ENCODE results near the gene SMPD1.
A peak's percentile ranks its signal among the peaks of the same experiment; 100 is the strongest.
"Not testable (repeated sequence)": the region's sequence is repeated elsewhere in the genome, so short reads cannot be mapped to it uniquely, and the experiment has no call there.

Gene SMPD1

DNA sequence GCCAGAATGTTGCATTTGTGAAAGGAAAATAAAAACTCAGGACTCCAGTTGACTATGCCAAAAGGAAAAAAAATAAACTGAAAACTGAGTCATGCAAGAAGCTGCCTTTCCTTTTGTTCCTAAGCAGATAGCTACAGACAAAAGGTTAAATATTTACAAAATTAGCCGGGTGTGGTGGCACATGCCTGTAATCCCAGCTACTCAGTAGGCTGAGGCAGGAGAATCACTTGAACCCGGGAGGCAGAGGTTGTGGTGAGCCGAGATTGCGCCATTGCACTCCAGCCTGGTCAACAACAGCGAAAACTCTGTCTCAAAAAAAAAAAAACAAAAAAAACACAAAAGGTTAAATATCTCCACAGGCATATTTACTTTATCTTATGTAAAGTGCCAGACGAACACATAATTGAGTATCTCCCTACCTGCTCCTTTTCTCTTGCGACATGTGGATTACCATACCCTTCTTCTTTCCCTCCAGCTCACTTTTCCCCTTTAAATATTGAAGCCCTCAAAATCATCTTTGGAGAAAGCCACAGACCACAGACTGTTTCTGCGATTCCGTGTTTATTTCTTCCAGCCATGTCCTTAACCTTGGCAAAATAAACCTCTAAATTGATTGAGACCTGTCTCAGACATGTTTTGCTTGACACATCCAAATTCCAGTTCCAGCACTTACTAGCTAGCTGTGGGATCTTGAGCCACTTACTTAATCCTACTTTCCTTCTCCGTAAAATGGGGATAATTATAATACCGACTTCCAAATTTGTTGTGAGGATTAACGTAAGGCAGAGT lies 2.3 kb upstream of the SMPD1 start:
- DNase-seq (ENCODE audit: low read depth in 2 of 2, low spot score in 1 of 2): no peak

DNA sequence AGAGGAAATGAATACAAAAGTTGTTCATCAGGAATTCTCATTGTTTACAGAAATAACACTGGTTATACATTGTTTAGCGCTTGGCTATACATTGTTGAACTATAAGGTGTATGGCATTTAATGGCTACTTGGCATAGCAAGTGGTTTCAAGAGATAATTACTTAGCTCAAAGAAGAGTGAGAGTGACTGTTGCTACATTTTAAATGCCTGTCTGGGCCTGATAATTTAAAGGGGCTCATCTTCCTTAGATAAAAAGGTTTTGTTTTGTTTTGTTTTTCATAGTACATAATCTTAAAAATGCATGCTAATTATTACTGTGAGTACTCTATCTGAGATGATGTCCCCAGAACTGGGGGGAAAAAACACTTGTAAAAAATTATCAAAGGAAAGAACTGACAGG lies 1.5 kb upstream of the SMPD1 start:
- no peak for DNase-seq (ENCODE audit: low read depth in 2 of 2, low spot score in 1 of 2)

DNA sequence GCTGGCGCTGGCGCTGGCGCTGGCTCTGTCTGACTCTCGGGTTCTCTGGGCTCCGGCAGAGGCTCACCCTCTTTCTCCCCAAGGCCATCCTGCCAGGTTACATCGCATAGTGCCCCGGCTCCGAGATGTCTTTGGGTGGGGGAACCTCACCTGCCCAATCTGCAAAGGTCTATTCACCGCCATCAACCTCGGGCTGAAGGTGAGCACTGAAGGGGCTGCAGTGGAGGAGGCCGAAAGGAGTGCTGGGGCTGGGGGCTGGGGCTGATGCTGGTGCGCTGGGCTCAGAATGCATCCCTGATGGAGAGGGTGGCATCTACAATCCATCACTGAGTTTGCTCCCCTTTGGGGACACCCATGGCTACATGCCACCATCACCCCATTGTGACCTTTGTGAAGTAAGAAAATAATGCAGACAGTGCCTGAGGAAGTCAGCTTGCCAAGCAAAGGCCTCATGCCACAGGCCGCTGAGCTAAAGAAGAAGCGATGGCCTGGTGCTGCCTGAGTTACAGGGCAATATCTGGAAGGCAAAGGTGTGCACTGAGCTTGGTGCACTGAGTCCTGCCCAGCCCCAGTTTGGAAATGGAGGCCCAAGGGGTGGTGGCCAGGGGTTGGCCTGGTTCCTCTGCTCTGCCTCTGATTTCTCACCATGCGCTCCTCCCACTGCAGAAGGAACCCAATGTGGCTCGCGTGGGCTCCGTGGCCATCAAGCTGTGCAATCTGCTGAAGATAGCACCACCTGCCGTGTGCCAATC lies 620 bp downstream of the SMPD1 start:
- DNase-seq (ENCODE audit: low read depth in 2 of 2, low spot score in 1 of 2): no peak

DNA sequence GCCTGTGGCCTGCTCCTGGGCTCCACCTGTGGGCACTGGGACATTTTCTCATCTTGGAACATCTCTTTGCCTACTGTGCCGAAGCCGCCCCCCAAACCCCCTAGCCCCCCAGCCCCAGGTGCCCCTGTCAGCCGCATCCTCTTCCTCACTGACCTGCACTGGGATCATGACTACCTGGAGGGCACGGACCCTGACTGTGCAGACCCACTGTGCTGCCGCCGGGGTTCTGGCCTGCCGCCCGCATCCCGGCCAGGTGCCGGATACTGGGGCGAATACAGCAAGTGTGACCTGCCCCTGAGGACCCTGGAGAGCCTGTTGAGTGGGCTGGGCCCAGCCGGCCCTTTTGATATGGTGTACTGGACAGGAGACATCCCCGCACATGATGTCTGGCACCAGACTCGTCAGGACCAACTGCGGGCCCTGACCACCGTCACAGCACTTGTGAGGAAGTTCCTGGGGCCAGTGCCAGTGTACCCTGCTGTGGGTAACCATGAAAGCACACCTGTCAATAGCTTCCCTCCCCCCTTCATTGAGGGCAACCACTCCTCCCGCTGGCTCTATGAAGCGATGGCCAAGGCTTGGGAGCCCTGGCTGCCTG lies 1.4 kb downstream of the SMPD1 start:
- DNase-seq (ENCODE audit: low read depth in 2 of 2, low spot score in 1 of 2): no peak

DNA sequence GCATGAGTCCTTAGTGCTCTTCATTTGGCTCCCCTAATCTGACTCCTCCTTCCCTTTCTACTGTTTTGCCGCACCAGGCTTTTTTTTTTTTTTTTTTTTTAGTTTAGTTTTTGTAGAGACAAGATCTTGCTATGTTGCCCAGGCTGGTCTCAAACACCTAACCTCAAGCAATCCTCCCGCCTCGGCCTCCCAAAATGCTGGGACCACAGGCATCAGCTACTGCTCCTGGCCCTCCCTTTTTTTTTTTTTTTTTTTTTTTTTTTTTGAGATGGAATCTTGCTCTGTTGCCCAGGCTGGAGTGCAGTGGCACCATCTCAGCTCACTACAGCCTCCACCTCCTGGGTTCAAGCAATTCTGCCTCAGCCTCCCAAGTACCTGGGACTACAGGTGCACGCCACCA lies 2.0 kb downstream of the SMPD1 start:
- DNase-seq (ENCODE audit: low read depth in 2 of 2, low spot score in 1 of 2): not testable (repeated sequence)

DNA sequence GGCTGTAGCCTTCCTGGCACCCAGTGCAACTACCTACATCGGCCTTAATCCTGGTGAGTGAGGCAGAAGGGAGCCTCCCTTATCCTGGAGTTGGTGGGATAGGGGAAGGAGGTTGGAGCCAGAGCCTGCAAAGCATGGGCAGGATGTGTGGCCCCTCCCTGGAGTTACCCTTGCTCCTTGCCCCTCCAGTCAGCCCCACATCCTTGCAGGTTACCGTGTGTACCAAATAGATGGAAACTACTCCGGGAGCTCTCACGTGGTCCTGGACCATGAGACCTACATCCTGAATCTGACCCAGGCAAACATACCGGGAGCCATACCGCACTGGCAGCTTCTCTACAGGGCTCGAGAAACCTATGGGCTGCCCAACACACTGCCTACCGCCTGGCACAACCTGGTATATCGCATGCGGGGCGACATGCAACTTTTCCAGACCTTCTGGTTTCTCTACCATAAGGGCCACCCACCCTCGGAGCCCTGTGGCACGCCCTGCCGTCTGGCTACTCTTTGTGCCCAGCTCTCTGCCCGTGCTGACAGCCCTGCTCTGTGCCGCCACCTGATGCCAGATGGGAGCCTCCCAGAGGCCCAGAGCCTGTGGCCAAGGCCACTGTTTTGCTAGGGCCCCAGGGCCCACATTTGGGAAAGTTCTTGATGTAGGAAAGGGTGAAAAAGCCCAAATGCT lies 3.9 kb downstream of the SMPD1 start:
- DNase-seq (ENCODE audit: low read depth in 2 of 2, low spot score in 1 of 2): no peak

DNA sequence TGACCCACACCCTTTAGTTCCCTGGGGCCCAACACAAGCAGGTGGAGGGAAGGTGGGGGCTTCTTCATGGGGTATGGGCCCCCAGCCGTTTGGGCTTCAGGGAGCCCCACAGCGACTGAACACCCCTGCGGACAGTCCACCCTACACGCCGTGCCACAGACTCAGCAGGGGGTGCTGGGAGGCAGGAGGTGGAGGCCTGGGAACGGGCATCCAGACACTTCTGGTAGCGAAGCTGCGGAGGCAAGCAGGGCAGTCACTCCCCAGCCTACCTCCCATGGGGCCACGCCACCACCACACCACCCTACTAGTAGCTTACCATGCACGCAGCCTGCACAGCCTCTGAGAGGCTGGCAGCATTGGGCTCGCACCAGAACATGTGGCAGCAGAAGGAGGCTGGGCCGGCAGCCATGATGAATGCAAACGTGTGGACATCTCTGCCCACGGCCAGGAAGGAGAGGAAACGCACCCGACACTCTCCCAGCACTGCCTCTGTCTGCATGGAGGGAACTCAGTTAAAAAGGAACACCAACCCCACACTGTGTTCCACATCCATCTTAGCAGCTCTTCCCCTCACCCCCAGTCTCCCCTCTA lies 5.3 kb downstream of the SMPD1 start:
- no peak for DNase-seq (ENCODE audit: low read depth in 2 of 2, low spot score in 1 of 2)

DNA sequence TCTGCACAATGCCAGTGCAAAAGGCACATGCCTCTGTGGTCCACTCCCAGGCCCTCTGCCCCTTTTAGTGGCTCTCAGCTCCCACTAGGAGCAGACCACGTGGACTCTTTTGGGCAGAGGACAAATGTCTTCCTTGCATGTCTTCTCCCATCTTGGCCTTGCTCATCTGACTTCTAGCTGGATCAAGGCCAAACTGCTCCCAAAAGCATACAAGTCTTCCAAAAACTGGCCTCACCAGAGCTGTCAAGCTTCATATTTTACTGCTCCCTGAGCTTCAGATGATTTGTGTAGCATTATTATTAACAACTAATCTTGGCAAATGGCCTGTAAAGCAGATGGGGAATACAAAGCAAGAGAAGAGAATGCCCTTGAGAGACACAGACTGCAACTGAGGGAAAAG lies 6.9 kb downstream of the SMPD1 start:
- DNase-seq (ENCODE audit: low read depth in 2 of 2, low spot score in 1 of 2): no peak

DNA sequence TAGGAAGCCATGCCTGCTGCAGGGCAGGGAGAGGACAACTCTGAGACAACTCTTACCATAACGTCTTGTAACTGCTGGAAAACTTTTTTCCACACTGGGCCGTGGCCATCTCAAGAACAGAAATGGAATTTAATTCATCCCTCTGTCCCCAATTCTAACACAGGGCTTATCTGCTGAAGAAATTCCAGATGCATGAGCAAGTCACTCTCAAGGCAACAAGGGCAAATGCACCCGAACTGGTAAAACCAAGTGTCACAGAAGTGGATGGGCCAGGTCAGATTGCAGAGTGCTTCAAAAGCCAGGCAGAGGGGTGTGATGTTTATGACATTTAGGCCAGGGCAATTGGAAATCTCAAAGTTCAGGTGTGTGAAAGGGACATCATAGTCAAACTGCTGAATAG lies 7.4 kb downstream of the SMPD1 start:
- no peak for DNase-seq (ENCODE audit: low read depth in 2 of 2, low spot score in 1 of 2)

DNA sequence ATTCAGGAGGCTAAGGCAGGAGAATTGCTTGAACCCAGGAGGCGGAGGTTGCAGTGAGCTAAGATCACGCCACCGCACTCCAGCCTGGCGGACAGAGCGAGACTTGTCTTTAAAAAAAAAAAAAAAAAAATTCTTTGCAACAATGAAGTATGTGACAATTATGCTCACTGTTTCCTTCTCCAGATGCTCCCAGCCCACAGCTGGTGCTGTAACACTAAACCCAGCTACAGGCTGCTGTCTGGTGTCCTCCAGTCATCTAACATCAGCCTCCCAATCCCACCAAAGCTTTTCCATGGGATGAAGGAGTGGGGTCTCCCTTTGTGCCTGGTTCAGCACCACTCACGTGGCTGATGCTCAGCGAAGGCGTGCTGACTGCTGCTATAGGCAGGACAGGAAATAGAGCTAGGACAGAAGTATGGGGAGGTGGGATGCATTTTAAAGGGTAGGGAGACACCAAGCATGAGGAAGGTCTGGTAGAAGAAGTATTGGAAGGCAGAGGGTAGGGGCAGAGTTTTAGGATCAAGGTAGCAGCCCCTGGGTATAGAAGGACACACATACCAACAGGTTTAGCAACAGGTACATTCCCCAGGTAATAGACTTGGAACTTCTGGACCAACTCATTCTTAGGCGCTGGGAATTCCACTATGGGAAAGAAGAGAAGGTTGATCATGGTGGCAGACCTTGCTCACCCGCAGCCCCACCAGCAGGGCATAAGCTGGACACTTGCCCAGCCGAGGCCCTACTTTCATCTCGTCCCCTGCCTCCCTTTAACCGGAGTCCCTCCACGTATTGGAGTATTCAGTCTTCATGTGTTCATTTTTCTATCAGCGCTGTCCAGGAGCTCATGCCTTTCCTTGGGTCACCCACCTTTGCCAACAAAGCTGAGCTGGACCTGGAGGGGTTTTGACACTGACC lies 10.4 kb downstream of the SMPD1 start:
- DNase-seq (ENCODE audit: low read depth in 2 of 2, low spot score in 1 of 2): no peak

DNA sequence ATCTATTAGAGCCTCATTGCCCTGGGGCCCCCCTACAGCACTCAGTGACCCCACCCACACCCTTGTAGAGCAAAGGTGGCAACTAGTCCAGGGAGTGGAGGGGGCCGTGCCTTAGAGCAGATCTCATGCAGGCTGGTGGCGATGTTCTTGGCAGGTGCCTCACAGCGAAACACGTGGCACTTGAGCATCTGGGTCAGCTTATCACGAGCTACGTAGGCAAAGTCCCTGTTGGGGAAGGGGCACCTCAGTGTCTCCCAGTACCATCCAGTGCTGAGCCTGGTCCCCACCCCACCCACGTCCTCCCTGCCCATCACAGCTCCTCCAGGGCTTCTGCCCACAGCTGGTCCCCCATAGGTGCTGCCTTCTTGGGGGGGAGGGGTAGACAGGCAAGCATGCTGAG lies 11.2 kb downstream of the SMPD1 start:
- no peak for DNase-seq (ENCODE audit: low read depth in 2 of 2, low spot score in 1 of 2)

DNA sequence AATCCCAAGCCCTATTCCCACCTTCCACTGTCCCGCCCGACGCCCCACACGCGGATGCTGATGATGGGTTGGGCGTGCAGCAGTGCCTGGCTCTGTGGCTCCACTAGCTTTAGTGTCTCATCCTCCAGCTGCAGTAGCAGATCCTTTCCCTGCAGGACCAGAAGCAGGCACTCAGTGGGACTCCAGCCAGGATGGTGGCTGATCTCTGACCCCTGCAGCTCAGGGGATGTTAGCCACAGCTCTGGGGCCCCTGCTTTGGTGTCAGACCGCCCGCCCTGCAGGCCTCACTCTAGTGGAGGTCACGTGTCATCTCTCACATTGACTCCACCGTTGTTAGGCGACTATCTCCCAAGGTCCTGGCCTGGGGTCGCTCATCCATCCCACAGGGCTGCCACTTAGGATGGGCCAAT lies 11.8 kb downstream of the SMPD1 start:
- no peak for DNase-seq (ENCODE audit: low read depth in 2 of 2, low spot score in 1 of 2)

DNA sequence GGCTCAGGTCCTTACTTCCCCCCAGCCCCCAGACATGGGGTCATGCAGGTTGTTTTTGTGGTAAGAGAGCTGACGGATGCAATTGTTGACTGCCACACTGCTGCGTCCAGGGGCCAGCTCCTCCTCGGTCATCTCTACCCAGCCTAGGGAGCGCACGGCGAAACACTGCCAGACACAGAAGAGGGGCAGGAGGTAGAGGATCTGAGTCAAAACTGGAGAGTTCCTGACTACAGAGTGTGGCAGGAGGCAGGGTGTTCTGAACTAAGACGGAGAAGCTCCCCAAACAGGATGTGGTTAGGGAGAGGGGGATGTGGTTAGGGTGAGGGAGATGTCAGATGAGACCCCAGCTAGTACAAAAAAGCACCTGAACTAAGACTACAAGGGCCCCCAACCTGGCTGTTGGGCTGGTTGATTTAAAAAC lies 12.3 kb downstream of the SMPD1 start:
- DNase-seq (ENCODE audit: low read depth in 2 of 2, low spot score in 1 of 2): peak in 1 of 2 donors; percentile 33

DNA sequence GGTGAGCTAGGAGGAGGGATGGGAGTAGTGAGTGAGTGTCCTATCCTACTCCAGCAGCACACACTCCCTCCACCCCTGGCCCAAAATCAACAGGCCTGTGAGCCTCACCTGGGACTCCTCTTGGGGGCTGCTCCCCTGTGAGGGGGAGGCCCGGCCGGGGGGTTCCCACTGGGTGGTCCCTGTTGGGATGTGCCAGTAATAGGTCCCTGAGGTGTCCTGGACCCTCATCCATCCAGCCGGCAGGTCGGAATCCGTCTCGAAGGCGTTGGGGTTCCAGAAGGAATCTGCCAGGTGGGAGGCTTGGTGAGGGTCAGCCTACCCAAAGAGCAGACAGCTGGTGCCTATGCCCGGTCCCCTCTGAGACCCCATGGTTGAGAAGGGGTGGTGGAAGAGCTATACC lies 13.3 kb downstream of the SMPD1 start:
- no peak for DNase-seq (ENCODE audit: low read depth in 2 of 2, low spot score in 1 of 2)

DNA sequence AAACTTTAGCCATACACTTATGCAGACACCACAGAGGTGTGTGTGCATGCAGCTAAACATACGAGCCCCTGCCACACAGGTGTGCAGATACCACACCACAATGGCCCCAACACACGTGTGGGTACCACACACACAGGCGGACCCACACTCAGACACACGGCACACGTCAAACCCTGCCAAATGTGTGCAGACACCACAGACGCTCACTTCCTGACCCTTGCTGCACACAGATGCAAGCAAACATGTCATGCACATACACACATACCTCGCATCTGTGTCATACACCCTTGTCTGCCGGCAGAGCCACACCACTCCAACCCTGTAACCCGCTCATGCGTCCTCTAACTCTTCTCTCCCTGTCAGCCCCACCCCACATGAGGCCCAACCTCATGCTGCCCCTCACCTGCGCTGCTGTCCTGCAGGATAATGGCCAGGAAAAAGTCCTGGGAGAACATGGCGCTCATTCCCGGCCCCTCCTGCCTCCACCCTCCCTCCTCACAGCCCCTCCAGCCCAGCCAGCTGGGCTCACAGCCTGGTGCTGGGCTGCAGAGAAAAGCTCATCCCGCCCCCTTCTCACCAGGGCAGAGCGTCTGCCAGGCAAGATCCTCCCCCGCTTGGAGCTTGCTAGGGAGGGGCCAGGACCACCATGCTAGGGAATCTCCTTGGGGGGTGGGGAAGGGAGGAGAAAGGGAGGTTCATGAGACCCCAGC lies 14.2 kb downstream of the SMPD1 start:
- no peak for DNase-seq (ENCODE audit: low read depth in 2 of 2, low spot score in 1 of 2)

DNA sequence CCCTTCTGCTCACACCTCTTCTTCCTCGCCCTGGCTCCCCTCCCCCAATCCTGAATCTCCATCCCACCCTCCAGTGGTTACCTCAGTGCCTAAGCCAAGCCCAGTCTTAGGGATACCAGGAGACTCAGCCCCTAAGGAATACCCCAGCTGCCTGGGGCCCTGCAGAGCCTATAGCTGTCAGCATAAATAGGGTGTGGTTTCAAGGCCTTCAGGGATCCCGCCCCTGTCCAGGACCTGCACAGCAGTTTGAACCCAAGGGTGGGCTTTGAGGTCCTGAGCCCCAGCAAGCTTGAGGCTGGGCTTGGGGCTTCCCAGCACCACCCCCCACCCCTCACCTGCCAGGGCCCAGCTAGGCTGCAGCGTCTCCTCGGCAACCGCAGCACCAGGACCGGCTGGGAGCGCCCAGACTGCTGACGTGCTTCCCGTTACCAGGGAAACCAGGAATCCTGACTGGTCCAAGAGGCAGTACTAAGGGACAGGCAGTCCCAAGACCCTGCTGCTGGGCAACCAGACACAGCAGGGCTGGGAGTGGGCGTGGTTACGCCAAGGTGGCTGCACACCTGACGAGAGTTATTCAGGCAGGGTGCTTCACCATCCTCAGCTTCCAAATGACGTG lies 14.9 kb downstream of the SMPD1 start:
- DNase-seq (ENCODE audit: low read depth in 2 of 2, low spot score in 1 of 2): no peak

DNA sequence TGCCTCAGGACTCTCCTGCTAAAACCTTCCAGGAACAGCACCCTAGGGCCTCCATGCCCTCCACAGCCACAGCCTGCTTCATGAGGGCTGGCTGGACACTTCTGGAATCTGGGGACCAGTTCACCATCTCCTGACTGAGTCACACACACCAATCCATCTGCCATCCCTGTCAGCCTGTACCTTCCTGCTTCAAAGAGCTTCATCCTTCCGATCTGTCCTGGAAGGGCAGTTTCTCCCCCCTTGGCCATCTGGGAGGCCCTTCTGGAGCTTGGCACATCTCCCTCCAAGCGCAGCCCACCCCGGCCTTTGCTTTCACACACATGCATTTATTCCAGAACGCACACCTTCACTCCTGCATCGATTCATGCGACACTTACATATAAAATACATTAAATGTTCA lies 15.6 kb downstream of the SMPD1 start:
- no peak for DNase-seq (ENCODE audit: low read depth in 2 of 2, low spot score in 1 of 2)

DNA sequence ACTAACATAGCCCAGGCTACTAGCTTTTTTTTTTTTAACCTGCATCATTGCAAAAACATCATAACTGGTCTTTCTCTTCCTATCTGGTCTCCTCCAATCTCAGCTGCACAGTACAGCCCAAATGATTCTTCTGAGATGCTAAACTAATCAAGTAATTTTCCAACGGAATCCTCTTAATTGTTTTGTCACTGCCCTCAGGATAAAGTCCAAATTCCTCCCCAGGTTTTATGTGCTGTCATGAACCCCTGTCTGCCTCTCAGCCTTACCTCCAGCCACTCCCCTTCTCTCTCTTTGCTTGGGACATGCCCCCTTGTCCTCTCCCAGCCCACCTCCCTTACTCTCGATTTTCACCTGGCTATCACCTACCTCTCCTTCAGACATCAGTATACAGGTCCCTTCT lies 16.1 kb downstream of the SMPD1 start:
- no peak for DNase-seq (ENCODE audit: low read depth in 2 of 2, low spot score in 1 of 2)
